GM18502 (cell line): ENCODE measurements around the gene FOXO1.
A peak's percentile ranks its signal among the peaks of the same experiment; 100 is the strongest.

Experiments
- ATAC-seq: cut with Tn5 transposase; IDR thresholded peaks from one replicate; pipeline ENCODE4 v1.9.1; 2021; ENCODE audit warnings: mild to moderate bottlenecking; ENCODE audit not compliant: unreplicated experiment, poor library complexity

The FOXO1 gene

DNA sequence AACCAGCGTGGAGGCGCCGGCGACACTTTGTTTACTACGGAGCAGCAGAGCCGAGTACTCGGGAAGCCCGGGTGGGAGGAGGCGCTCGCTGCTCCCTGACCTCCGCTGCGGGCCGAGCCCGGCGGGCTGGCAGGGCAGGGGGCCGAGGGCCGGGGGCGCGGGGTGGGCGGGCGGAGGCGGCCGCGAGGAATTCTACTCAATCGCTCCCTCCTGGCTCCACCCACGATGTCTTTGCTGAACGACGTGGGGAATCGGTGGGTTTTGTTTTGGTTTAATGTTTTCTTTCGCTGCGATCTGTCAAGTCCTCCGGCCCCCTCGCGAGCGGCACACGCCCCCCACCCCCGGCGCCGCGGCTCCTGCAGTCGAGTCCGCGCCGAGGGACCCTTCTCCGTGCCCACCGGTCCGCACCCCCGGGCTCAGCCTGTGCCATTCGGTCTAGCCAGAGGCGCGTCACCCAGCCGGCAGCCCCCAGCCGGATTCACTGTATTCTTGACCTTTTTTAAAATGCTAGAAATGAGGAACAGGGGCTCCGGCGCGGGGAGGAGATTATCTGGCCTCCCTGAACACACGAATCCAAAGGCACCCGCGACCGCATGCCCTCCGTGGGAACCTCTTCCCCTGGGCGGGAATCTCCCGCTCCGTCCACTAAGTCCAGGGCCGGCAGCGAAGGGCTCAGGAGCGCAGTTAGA lies 636 bp upstream of the FOXO1 start:
- ATAC-seq: peak; percentile 15

DNA sequence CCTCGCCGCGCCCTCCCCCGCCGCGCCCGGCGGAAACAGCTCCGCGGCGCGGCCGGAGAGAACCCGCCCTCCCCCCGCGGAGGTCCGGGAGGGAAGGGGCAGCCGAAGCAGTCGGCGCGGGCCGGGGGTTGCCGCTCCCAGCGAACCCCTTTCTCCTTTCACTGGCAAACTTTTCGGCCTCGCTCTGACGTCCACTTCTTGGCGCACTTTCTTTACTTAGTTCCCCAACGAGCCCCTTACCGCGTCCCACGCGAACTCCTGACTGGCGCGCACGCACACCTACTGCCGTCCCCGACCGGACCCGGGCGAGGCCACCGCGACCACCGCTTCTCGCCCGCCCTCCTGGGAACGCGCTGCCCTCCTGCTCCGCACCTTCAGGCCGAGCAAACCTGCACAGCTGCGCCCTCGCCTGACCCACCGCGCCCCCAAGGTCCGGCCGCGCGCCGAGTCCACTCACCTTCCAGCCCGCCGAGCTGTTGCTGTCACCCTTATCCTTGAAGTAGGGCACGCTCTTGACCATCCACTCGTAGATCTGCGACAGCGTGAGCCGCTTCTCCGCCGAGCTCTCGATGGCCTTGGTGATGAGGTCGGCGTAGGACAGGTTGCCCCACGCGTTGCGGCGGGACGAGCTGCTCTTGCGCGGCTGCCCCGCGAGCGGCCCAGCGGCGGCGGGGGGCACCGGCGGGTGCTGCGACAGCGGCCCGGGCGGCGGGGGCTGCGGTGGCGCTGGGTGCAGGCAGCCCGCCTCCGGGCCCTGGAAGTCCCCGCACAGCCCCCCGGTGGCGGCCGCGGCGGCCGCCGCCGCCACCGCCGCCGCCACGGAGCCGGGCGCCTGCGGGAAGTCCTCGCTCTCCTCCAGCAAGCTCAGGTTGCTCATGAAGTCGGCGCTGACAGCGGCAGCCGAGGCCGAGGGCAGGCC lies 1.1 kb downstream of the FOXO1 start:
- peak; percentile 1 for ATAC-seq

DNA sequence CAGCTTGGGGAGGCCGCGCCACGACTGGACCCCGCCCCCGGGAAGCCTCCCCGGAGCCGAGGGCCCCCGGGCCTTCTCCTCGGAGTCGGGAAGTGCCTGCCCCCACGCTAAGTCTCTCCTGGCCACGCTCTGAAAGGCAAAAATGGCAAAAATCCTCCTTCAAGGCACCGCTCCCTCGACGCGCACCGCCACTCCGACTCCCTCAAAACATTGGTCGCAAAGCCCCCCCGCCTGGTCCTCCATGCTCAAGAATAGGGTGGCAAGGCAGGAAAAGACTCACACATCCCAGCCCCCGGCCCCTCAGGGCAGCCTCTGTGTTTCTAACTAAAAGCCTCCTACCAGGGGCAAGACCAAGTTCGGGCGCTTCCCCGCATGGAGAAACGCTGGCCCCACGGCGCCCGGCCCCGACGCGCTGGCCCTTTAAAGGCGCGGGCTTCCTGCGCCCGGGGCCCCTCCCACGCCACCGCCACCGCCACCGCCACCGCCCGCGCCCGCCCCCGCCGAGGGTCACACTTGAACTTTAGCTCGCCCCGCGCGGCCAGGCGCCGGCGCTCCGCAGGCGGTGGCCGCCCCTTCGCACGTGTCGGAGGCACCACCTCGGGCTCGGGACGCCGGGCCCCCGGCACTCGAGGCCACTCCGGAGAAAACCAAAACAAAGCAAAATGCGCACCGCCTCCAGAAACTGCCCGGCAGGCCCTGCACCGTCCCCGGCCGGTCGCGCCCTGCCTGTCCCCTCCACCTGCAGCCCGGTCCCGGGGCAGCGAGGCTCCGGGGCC lies 1.9 kb downstream of the FOXO1 start:
- ATAC-seq: peak; percentile 26

DNA sequence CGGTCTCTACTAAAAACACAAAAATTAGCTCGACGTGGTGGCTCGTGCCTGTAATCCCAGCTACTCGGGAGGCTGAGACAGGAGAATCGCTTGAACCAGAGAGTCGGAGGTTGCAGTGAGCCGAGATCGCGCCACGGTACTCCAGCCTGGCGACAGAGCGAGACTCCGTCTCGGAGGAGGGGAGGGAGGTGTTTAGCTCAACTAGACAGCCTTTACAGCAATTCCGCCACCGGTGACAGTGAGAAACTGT lies 2.4 kb downstream of the FOXO1 start:
- peak; percentile 25 for ATAC-seq

DNA sequence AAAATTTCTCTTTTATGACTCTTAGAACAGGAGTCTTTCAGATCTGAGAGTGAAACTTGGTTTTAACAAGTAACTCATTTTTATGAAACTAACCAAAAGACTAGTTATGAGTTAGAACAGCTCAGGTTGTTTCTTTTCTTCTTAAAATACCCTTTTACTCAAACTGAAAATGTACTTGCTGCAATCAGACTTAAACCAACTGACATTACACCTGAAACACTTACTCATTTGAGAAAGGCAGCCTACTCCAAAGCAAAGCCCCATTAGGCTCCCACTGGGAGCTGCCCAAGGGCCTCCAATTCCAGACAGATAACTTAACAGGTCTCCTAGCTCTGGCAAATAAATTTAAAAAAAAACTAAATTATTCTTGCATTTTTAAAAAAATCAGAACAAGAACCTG lies 3.6 kb downstream of the FOXO1 start:
- peak; percentile 26 for ATAC-seq

DNA sequence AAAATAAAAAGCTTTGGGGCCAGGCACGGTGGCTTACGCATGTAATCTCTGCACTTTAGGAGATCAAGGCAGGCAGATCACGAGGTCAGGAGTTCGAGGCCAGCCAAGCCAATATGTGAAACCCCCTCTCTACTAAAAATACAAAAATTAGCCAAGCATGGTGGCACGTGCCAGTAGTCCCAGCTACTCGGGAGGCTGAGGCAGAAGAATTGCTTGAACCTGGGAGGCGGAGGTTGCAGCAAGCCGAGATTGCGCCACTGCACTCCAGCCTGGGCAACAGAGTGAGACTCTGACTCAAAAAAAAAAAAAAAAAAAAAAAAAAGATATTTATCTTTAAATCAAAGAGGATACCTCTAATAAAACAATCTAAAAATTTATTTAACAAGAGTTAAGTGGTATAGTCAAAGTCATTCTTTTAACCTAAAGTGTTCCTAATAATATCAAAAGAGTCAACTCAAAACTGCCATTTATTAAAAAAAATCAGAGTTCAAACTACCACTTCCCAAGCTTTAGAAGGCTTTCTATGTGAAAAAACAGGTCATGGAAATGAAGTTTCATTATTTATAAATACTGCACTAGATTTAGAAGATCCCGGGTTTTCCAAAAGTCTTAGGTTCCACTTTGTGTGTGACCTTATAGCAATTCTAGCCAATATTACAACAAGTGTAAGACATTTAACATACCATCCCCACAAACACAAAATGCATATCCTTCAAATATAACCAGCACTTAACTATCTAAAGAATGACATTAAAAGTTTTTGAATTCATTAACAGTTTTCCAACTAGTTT lies 4.4 kb downstream of the FOXO1 start:
- ATAC-seq: no peak

DNA sequence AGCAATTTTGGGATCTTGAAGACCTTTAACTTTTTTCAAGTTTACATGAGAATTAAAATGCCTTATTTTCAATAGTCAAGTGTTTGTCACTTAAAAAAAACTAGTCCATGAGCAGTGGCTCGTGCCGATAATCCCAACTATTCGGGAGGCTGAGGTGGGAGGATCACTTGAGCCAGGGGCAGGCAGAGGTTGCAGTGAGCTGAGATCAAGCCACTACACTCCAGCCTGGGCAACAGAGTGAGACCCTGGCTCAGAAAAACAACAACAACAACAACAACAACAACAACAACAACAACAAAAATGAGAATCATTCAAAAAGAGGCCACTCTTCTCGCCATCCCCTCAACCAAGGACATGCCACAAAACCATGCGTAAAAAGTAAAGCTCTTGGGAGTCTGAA lies 5.7 kb downstream of the FOXO1 start:
- no peak for ATAC-seq

DNA sequence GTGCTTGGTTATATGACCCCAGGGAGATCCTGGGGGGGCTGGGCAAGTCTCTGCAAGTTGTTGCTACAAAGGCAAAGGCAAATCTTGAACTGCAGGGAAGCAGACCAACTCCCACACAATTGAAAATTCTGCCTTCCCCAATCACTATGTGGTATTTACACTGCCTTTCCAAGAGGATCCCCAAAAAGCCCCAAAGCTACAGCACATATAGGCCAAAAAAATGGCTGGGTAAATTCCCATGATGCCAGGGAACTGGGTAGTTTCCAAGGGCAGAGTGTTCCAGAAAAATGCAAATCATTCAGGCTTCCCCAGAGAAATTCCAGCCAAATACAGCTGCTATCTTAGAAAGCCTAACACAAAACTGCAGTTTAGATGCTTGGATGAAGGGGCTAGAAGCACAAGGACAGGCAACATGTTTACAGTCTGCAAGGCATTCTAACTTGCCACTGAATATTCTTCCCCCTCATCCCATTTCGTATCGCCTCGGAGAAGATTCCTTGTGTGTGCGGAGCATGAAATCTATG lies 6.2 kb downstream of the FOXO1 start:
- ATAC-seq: no peak

DNA sequence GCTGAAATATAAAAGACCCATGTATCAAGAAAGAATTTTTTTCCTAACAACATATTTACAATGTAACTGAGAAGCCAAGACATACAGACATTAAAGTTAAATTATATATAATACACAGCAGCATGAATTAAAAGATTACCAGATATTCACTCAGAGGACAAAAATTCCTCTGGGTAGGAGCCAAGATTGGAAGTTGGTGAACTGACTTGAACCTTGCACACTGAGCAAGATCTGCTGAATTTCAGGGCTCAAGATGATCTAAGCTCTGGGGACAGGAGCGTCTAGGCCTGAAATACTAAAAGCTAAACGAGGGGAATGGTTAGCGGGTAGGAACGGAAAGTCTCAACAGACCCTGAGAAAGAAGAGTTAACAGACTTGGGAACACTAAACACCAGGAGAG lies 8.5 kb downstream of the FOXO1 start:
- ATAC-seq: no peak

DNA sequence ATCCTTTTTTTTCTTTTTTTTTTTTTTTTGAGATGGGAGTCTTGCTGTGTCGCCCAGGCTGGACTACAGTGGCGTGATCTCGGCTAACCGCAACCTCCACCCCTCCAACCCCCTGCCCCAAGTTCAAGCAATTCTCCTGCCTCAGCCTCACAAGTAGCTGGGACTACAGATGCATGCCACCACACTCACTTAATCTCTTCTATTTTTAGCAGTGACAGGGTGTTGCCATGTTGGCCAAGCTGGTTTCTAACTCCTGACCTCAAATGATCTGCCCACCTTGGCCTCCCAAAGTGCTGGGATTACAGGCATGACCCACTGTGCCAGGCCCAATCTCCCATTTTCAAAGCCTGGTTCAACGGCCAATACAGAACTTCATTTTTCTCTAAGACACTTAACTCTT lies 9.1 kb downstream of the FOXO1 start:
- no peak for ATAC-seq

DNA sequence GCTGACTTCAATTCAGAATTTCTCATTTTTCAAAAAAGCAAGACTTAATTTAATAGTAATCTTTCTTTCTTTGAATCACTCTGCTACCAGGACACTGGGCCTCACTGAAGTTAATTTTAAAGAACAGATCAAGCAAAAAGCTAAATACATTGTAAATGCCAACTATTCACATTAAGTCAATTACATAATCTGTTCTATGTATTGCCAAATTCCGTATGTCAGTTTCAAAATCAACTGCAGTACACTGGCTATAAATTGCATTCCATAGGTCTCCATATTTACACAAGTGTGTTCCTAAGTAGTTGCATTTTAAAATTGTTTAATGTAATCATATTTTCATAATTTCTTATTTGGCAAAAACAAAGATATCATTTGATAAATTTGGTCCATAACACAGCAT lies 10.1 kb downstream of the FOXO1 start:
- ATAC-seq: no peak

DNA sequence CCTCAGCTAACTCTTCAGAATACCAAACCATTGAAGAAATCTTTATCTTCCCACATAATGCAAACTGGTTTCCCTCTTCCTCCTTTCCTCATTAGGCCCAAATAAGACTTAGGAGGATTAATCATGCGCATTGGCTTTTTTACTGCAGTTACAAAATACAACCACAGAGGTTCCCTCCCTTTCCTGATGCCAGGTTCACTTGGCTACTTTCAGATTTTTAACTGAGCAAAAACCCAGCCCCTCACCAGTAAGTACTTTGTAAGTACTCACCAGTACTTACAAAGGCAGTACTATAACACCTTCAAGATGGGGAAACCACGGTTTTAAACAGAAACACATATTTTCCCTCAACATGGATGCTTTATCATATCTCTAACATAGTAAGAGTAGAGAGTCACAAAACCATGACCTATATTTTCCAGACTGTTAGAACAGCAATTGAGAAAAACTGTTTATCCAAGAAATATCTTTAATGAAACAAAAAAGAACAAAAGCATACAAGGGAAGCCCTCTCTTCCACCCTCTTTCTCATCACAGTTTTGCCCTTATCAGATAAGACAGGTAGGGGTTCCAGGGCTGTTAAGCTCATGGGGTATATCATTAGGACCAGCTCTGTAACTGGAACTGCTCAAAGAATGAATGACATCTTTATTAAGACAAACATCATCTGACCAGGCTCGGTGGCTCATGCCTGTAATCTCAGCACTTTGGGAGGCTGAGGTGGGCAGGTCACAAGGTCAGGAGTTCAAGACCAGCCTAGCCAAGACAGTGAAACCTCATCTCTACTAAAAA lies 12.7 kb downstream of the FOXO1 start:
- no peak for ATAC-seq

DNA sequence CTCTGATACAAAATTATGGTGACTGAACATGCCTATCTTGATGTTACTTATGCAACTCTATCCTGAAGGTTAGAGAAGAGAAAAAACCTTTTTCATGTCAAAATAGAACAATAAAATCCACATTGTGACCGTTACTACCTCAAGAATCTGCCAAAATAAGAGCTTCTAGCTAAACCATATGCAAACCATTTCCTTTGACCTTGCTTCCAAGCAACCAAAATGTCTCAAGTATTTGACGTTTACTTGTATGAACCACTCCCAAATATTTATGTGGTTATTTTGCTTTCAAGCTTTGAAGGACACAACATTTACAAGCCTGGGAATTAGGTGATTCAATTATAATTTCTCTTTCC lies 13.9 kb downstream of the FOXO1 start:
- peak; percentile 52 for ATAC-seq

DNA sequence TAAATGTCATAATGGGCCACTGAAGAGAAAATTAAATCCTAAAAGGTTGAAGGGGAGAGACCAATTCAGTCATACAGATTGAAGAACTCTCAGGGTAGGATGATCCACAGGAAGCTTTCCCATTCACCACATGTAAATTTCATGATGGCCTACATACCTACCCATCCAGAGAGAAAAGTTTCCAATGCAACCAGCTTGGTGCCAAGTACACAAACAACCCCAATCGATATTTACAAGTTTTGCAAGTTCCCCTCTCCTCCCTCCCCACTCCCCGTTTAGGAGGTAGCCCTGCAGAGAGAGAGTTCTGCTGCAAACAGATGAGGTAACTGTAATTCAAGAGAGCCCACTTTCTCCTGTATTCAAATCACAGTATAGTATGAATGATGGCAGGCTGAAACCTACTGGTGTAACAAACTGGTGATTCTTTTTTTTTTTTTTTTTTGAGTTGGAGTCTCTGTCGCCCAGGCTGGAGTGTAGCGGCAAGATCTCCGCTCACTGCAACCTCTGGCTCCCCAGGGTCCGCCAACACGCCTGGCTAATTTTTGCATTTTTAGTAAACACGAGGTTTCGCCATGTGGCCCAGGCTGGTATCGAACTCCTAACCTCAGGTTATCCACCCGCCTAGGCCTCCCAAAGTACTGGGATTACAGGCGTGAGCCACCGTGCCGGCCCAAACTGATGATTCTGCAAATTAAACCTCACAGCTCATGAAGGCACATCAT lies 14.4 kb downstream of the FOXO1 start:
- ATAC-seq: peak; percentile 57

DNA sequence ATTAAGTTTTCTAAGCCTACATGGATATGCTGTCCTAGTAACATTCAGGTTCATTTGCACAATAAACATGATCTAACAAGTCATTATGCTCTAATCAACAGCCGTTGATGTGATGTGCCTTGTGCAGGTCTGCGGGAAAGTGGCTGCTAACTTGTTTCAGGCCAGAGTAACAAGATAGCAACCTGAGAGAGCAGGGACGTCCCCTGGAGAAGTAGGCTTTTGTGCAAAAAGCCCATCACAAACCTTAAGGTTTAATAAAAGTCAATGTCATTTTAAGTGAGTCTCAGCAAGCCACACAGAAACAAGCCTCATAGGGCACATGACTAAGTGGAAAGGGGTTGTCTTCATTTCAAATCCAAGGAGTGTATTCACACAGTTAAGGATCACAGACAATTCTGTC lies 17.6 kb downstream of the FOXO1 start:
- no peak for ATAC-seq

DNA sequence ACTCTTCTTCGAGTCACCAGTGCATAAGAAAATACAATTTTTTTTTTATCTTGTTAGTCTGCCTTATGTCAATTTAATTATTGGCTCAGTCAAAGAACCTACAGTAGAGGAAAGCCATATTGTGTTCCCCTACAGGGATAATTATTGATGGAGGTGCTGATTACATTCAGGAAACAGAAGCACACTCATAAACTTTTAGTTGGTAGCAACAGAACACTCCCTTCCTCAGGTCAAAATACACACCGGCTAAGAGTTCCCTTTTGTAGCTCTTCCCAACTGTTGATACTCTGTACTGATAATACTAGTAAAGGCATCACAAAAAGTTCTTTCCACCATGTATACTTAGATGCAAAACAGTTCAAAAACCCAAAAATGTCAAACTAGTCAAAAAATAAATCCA lies 18.4 kb downstream of the FOXO1 start:
- no peak for ATAC-seq

DNA sequence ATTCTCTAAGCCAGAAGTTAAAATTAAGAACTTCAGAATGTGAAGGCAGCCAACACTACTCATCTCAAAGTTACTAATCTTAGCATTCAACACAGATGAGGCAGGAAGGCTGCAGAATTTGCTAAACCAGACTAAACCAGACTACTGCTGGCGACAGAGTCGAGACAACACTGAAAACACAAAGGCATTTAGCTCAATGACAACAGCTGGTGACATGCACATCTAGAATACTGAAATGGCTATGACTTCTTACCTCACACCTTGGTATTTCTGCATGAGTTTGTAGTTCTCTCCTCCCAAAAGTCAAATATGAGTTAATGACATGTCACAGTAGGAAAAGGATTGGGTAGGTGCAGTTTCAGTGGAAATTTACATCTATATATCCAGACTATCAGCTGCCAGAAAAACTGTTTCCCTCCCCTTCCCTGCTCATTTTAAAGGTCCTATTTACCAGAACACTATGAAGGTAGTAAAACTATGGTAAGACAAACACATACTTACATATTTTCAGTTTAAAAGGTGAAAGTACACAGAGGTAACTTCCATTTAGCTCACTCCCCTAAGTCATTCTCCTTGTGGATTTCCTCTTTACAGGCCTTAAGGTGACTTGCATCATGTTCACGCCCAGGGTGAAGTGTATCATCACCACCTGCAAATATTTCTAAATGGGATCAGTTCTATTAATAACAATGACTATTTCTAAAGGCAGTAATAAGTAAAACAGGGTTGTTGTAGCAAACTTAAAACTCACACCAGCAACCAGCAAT lies 21.4 kb downstream of the FOXO1 start:
- peak; percentile 67 for ATAC-seq

DNA sequence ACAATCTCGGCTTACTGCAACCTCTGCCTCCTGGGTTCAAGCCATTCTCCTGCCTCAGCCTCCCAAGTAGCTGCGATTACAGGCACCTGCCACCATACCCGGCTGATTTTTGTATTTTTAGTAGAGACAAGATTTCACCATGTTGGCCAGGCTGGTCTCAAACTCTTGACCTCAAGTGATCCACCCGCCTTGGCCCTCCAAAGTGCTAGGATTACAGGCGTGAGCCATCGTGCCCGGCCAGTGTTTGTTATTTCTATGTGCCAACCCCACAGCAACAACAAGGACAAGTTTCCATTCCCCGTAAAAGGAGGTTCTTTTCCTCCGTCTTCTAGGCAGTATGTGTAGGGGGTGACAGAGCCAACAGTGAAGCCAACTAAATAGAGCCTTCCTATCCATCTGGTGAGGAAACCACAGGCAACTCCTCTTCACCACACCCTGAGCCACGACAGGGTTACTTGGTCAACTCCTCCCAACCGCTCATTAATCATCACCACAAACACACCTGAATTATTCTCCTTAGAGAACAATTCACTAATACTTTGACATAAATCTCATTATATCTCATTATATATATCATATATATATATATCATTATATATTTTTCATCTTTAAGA lies 25.5 kb downstream of the FOXO1 start:
- ATAC-seq: no peak
